ENCODE measurements around the gene GNG7. TPM values are rescaled to one million over a fixed set of nuclear protein-coding genes. Genes with fewer than 3 reads are reported as not detected.

The GNG7 gene
- polyA plus RNA-seq, 1 experiment, result 0.22 TPM

- POLR2A ChIA-PET, result no interaction called here
- CTCF ChIA-PET, result interaction anchor here (0.7 kb wide), 1 partner anchor 18 kb away, joined by 3 read pairs; no protein-coding TSS in a partner anchor
- Histone ChIP-seq H3K27me3 (ENCODE audit: control insufficient read depth, insufficient read depth, low read length) (no peaks in the 10 kb centered on the region), H3K4me3 (ENCODE audit: low read depth, low read length) (no peak overlapping the region), H3K36me3 (ENCODE audit: control insufficient read depth, insufficient read depth, low read length) (no peaks in the 10 kb centered on the region)
- TF ChIP-seq, protein P1, sequence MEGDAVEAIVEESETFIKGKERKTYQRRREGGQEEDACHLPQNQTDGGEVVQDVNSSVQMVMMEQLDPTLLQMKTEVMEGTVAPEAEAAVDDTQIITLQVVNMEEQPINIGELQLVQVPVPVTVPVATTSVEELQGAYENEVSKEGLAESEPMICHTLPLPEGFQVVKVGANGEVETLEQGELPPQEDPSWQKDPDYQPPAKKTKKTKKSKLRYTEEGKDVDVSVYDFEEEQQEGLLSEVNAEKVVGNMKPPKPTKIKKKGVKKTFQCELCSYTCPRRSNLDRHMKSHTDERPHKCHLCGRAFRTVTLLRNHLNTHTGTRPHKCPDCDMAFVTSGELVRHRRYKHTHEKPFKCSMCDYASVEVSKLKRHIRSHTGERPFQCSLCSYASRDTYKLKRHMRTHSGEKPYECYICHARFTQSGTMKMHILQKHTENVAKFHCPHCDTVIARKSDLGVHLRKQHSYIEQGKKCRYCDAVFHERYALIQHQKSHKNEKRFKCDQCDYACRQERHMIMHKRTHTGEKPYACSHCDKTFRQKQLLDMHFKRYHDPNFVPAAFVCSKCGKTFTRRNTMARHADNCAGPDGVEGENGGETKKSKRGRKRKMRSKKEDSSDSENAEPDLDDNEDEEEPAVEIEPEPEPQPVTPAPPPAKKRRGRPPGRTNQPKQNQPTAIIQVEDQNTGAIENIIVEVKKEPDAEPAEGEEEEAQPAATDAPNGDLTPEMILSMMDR (IDR thresholded peaks at IDR 0.05; ENCODE audit: insufficient read depth, low read depth, low read length), result no peak
- DNase-seq (ENCODE audit: low read depth), result no peak
These were observed 97.7 kb downstream of the GNG7 start for GRCh38 chr19:2604747-2605329.

GRCh38 chr19:2603334-2603733 lies 99.2 kb downstream of the GNG7 start:
- POLR2A ChIA-PET, result interaction anchor here (0.6 to 2.4 kb wide), 2 partner anchors 127 to 442 kb away, joined by 18 to 38 read pairs; partner anchors contain the start of gene GADD45B
- H3K36me3 ChIP-seq (ENCODE audit: control insufficient read depth, insufficient read depth, low read length), result no peaks in the 10 kb centered on the region
- CTCF ChIA-PET, result interaction anchor here (0.6 to 2.3 kb wide), 12 partner anchors 8 to 367 kb away, joined by 3 to 17 read pairs (median 3); partner anchors contain the start of genes GADD45B and PLEKHJ1

DNA sequence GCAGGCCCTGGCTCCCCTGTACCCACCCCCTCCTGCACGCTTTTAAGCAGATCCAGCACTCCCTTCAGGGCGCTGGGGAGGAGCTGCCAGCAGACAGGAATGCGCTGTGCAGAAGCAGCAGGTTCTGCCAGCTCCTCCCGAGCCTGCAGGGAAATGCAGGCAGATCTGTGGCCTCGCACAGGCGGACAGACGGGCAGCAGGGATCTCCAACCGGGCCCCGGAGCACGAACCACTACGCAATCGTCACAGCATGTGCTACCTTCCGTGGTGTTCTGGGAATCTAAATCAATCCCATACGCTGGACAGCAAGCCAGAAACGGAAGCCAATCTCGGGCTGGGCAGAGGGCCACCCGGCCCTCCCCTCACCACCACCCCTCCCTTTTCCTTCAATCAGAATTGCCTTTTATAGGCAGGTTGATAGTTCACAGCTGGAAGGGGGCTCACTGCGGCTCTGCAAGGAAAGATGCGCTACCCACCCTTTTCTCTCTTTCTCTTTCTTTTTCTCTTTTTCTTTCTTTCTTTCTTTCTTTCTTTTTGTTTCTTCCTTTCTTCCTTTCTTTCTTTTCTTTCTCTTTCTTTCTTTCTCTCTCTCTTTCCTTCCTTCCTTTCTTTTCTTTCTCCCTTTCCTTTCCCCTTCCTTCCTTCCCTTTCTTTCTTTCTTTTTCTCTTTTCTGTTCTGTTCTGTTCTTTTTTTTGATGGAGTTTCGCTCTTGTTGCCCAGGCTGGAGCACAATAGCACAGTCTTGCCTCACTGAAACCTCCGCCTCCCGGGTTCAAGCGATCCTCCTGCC lies 99.9 kb downstream of the GNG7 start:
- CTCF ChIA-PET, result interaction anchor here (0.7 to 2.3 kb wide), 13 partner anchors 9 to 176 kb away, joined by 3 to 17 read pairs (median 5); partner anchors contain the start of gene GADD45B

More at GRCh38 chr19:2603334-2603733, 99.2 kb downstream of the GNG7 start:
- DNase-seq (ENCODE audit: low read depth), result peak; percentile 74
- Histone ChIP-seq H3K4me3 (ENCODE audit: low read depth, low read length) (peak overlapping the region; percentile 27), H3K27me3 (ENCODE audit: control insufficient read depth, insufficient read depth, low read length) (no peaks in the 10 kb centered on the region)
- TF ChIP-seq, protein P1 (IDR thresholded peaks at IDR 0.05; ENCODE audit: insufficient read depth, low read depth, low read length), result no peak

GRCh38 chr19:2600914-2601870 lies 101.3 kb downstream of the GNG7 start:
- H3K36me3 ChIP-seq (ENCODE audit: control insufficient read depth, insufficient read depth, low read length), result no peaks in the 10 kb centered on the region
- DNase-seq (ENCODE audit: low read depth), result no peak
- POLR2A ChIA-PET, result interaction anchor here (0.5 kb wide), 1 partner anchor 8 kb away, joined by 6 read pairs; no protein-coding TSS in a partner anchor
- H3K27me3 ChIP-seq (ENCODE audit: control insufficient read depth, insufficient read depth, low read length), result no peaks in the 10 kb centered on the region
- no peak overlapping the region for H3K4me3 ChIP-seq (ENCODE audit: low read depth, low read length)
- TF ChIP-seq, protein P1 (IDR thresholded peaks at IDR 0.05; ENCODE audit: insufficient read depth, low read depth, low read length), result no peak
- CTCF ChIA-PET, result interaction anchor here (1.0 to 5.3 kb wide), 5 partner anchors 11 to 129 kb away, joined by 3 to 38 read pairs (median 5); no protein-coding TSS in a partner anchor

More for the DNA sequence above, 99.9 kb downstream of the GNG7 start:
- H3K36me3 ChIP-seq (ENCODE audit: control insufficient read depth, insufficient read depth, low read length), result no peaks in the 10 kb centered on the region
- POLR2A ChIA-PET, result interaction anchor here (0.5 to 2.4 kb wide), 5 partner anchors 38 to 522 kb away, joined by 3 to 38 read pairs (median 8); partner anchors contain the start of gene GADD45B
- peak overlapping the region; percentile 27 for H3K4me3 ChIP-seq (ENCODE audit: low read depth, low read length)
- H3K27me3 ChIP-seq (ENCODE audit: control insufficient read depth, insufficient read depth, low read length), result no peaks in the 10 kb centered on the region
- peak; percentile 97 for DNase-seq (ENCODE audit: low read depth)
- TF ChIP-seq, protein P1 (IDR thresholded peaks at IDR 0.05; ENCODE audit: insufficient read depth, low read depth, low read length), result peak; percentile 27; the same call in 1 of the 2 replicates

Measured in BJ (cell line).